ENCODE data around the gene ZNF780A. TPM values are rescaled to one million over a fixed set of nuclear protein-coding genes. Genes with fewer than 3 reads are reported as not detected.
A peak's percentile ranks its signal among the peaks of the same experiment; 100 is the strongest.

ZNF780A gene
- total and polyA plus RNA-seq, 2 of the 13 experiments (the other 11 are each of a cell fraction or from before 2014, with no cell fraction given) = 13.5 to 22.7 TPM

DNA sequence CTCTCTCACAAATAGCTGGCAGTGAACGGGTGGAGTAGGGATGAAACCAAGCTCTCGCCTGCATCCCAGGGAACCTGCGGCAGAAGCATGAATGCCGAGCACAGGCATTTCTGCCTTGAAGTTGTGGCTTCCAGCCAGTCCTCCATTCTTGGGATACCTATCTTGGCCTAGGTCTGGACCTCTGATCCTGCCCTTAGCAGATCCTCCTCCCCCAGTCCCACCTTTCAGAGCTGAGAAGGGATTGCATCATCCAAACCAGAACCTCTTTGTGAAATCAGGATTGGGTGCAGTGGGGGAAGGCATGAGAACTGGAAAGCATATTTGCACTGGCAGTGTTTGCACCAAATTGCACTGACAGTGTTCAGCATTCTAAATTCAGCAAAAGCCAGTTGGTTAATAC, 5.8 kb downstream of the ZNF780A start (continued):
- TF ChIP-seq PHF21A (CRISPR knock-in tag; IDR thresholded peaks at IDR 0.05) (peak; percentile 31; the same call in 1 of the 2 replicates), HOXA7 (CRISPR knock-in tag; IDR thresholded peaks at IDR 0.05) (no peak), ZNF616 (CRISPR knock-in tag; IDR thresholded peaks at IDR 0.05; ENCODE audit: low read depth) (no peak), RFX1 (IDR thresholded peaks at IDR 0.05) (no peak), SCMH1 (CRISPR knock-in tag; IDR thresholded peaks at IDR 0.05; ENCODE audit: borderline replicate concordance) (no peak), PPARG (CRISPR knock-in tag; conservative IDR thresholded peaks at IDR 0.05) (no peak), YY1 (IDR thresholded peaks at IDR 0.05; ENCODE audit: insufficient read depth, insufficient replicate concordance, low read depth, low read length) (no peak), ZSCAN25 (CRISPR knock-in tag; IDR thresholded peaks at IDR 0.05) (no peak), HDAC1 (CRISPR knock-in tag; IDR thresholded peaks at IDR 0.05) (peak; percentile 53; the same call in 1 of the 2 replicates), IKZF1 (IDR thresholded peaks at IDR 0.05) (no peak), ARNTL (CRISPR knock-in tag; IDR thresholded peaks at IDR 0.05) (no peak), NFE2L1 (CRISPR knock-in tag; IDR thresholded peaks at IDR 0.05; ENCODE audit: borderline replicate concordance) (no peak), AKAP8 (CRISPR knock-in tag; IDR thresholded peaks at IDR 0.05) (no peak), TEAD3 (CRISPR knock-in tag; optimal IDR thresholded peaks at IDR 0.05; ENCODE audit: borderline replicate concordance) (peak; percentile 89), ZNF235 (CRISPR knock-in tag; IDR thresholded peaks at IDR 0.05; ENCODE audit: borderline replicate concordance) (no peak), ZNF350 (CRISPR knock-in tag; IDR thresholded peaks at IDR 0.05; ENCODE audit: borderline replicate concordance, low read depth) (peak; percentile 64), ATM (IDR thresholded peaks at IDR 0.05; ENCODE audit: borderline replicate concordance) (no peak), ZNF883 (CRISPR knock-in tag; IDR thresholded peaks at IDR 0.05; ENCODE audit: not compliant biosample characterization) (no peak), ZFP36L1 (CRISPR knock-in tag; IDR thresholded peaks at IDR 0.05) (no peak), FOXO1 (CRISPR knock-in tag; IDR thresholded peaks at IDR 0.05) (peak; percentile 16; the same call in 1 of the 2 replicates), NCOR1 (IDR thresholded peaks at IDR 0.05; ENCODE audit: borderline replicate concordance, low read length) (peak; percentile 36; the same call in 1 of the 2 replicates)
- TF ChIP-seq, protein P1, sequence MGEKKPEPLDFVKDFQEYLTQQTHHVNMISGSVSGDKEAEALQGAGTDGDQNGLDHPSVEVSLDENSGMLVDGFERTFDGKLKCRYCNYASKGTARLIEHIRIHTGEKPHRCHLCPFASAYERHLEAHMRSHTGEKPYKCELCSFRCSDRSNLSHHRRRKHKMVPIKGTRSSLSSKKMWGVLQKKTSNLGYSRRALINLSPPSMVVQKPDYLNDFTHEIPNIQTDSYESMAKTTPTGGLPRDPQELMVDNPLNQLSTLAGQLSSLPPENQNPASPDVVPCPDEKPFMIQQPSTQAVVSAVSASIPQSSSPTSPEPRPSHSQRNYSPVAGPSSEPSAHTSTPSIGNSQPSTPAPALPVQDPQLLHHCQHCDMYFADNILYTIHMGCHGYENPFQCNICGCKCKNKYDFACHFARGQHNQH (CRISPR knock-in tag; IDR thresholded peaks at IDR 0.05) = no peak
- TF ChIP-seq, protein P2, sequence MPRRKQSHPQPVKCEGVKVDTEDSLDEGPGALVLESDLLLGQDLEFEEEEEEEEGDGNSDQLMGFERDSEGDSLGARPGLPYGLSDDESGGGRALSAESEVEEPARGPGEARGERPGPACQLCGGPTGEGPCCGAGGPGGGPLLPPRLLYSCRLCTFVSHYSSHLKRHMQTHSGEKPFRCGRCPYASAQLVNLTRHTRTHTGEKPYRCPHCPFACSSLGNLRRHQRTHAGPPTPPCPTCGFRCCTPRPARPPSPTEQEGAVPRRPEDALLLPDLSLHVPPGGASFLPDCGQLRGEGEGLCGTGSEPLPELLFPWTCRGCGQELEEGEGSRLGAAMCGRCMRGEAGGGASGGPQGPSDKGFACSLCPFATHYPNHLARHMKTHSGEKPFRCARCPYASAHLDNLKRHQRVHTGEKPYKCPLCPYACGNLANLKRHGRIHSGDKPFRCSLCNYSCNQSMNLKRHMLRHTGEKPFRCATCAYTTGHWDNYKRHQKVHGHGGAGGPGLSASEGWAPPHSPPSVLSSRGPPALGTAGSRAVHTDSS (CRISPR knock-in tag; conservative IDR thresholded peaks at IDR 0.05) = no peak
- TF ChIP-seq, protein P3, sequence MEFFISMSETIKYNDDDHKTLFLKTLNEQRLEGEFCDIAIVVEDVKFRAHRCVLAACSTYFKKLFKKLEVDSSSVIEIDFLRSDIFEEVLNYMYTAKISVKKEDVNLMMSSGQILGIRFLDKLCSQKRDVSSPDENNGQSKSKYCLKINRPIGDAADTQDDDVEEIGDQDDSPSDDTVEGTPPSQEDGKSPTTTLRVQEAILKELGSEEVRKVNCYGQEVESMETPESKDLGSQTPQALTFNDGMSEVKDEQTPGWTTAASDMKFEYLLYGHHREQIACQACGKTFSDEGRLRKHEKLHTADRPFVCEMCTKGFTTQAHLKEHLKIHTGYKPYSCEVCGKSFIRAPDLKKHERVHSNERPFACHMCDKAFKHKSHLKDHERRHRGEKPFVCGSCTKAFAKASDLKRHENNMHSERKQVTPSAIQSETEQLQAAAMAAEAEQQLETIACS (CRISPR knock-in tag; IDR thresholded peaks at IDR 0.05) = no peak
- TF ChIP-seq, protein P4, sequence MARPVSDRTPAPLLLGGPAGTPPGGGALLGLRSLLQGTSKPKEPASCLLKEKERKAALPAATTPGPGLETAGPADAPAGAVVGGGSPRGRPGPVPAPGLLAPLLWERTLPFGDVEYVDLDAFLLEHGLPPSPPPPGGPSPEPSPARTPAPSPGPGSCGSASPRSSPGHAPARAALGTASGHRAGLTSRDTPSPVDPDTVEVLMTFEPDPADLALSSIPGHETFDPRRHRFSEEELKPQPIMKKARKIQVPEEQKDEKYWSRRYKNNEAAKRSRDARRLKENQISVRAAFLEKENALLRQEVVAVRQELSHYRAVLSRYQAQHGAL (CRISPR knock-in tag; IDR thresholded peaks at IDR 0.05; ENCODE audit: not compliant biosample characterization) = no peak
- TF ChIP-seq, protein P5, sequence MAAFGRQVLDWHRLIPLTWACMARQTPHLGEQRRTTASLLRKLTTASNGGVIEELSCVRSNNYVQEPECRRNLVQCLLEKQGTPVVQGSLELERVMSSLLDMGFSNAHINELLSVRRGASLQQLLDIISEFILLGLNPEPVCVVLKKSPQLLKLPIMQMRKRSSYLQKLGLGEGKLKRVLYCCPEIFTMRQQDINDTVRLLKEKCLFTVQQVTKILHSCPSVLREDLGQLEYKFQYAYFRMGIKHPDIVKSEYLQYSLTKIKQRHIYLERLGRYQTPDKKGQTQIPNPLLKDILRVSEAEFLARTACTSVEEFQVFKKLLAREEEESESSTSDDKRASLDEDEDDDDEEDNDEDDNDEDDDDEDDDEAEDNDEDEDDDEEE (CRISPR knock-in tag; IDR thresholded peaks at IDR 0.05) = no peak
- TF ChIP-seq, protein P6, sequence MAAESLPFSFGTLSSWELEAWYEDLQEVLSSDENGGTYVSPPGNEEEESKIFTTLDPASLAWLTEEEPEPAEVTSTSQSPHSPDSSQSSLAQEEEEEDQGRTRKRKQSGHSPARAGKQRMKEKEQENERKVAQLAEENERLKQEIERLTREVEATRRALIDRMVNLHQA (CRISPR knock-in tag; IDR thresholded peaks at IDR 0.05) = no peak
